GM12878 (cell line): ENCODE results near the gene KIR2DL3. TPM values are rescaled to one million over a fixed set of nuclear protein-coding genes. Genes with fewer than 3 reads are reported as not detected.

Source experiments
- ATAC-seq: fragments of 200-7000 bp; cut with Tn5 transposase; 3 replicates; pipeline ENCODE4 v1.9.1; 2020; ENCODE audit warnings: mild to moderate bottlenecking, moderate library complexity
- BruUV-seq: library from RNA; stranded (reverse); fragments of 400-500 nt; replicated peaks from 2 replicates; lab custom pipeline; 2021; lab: Mats Ljungman, UMichigan
- CTCF ChIA-PET: fragments of 300-600 bp; sonication (Branson Sonifier 250); formaldehyde crosslinking; extraction: SDS; loops from one replicate; lab custom pipeline; 2021; ENCODE audit warnings: inconsistent platforms; lab: Yijun Ruan, JAX
- POLR2A ChIA-PET: fragments of 350-600 bp; formaldehyde crosslinking; extraction: SDS; loops from one replicate; lab custom pipeline; 2021; ENCODE audit warnings: inconsistent platforms; lab: Charles Lee
- RAD21 ChIA-PET: fragments of 300-600 bp; sonication (Branson Sonifier 250); formaldehyde crosslinking; loops from one replicate; lab custom pipeline; 2023; ENCODE audit warnings: antibody characterized with exemption; ENCODE audit not compliant: unreplicated experiment; lab: Charles Lee
- SMC1A ChIA-PET: fragments of 300-600 bp; sonication (Branson Sonifier 250); formaldehyde crosslinking; loops from one replicate; lab custom pipeline; 2023; ENCODE audit not compliant: unreplicated experiment, uncharacterized antibody; lab: Charles Lee
- DNase-seq: peaks from one replicate; pipeline ENCODE4 v3.0.0-alpha.2; 2011; ENCODE audit warnings: low read depth, low spot score
- FAIRE-seq: peaks from 3 replicates; lab custom pipeline; 2011; peaks lifted over from hg19 to GRCh38; lab: Jason Lieb, UNC
- H2AFZ ChIP-seq: 2 replicates; pipeline ENCODE4 v1.6.0; 2011; ENCODE audit warnings: low read depth, low read length, control low read depth; ENCODE audit not compliant: control insufficient read depth
- H3K27ac ChIP-seq: 2 replicates; pipeline ENCODE4 v1.5.1; 2011; ENCODE audit warnings: control low read depth; ENCODE audit not compliant: control insufficient read depth, insufficient read depth
- H3K27me3 ChIP-seq, 2 experiments: replicated peaks in 1 of 2; 2 replicates each; pipeline versions ENCODE4 v1.6.0 to v1.6.1; 2011; ENCODE audit warnings: low read length in 1 of 2; ENCODE audit not compliant: control insufficient read depth in 2 of 2, insufficient read depth in 2 of 2
- H3K36me3 ChIP-seq, 2 experiments: 2 replicates each; pipeline ENCODE4 v1.5.1; 2011; ENCODE audit warnings: low read length in 1 of 2; ENCODE audit not compliant: control insufficient read depth in 2 of 2, insufficient read depth in 2 of 2
- H3K4me1 ChIP-seq: 2 replicates; pipeline ENCODE4 v1.6.1; 2011; ENCODE audit warnings: mild to moderate bottlenecking, low read length, moderate library complexity, mixed read lengths; ENCODE audit not compliant: control insufficient read depth, insufficient read depth
- H3K4me2 ChIP-seq: 2 replicates; pipeline ENCODE4 v1.6.0; 2011; ENCODE audit warnings: control low read depth; ENCODE audit not compliant: control insufficient read depth, insufficient read depth
- H3K4me3 ChIP-seq: fragments of 200-600 bp; sonication (generic); 2 replicates; pipeline ENCODE4 v1.5.1; 2016
- H3K79me2 ChIP-seq: 2 replicates; pipeline ENCODE4 v1.6.0; 2011; ENCODE audit warnings: low read length; ENCODE audit not compliant: control insufficient read depth, insufficient read depth
- H3K9ac ChIP-seq: 2 replicates; pipeline ENCODE4 v1.8.0; 2011; ENCODE audit warnings: low read length, control low read depth, mixed read lengths; ENCODE audit not compliant: control insufficient read depth, insufficient read depth
- H3K9me3 ChIP-seq: replicated peaks from 3 replicates; pipeline ENCODE4 v1.5.1; 2011; ENCODE audit warnings: mild to moderate bottlenecking, low read length; ENCODE audit not compliant: control insufficient read depth, insufficient read depth
- H4K20me1 ChIP-seq: 2 replicates; pipeline ENCODE4 v1.6.0; 2011; ENCODE audit not compliant: control insufficient read depth, insufficient read depth
- BHLHE40 ChIP-seq, 2 experiments: fragments of 450-650 bp in 1 of 2; IDR thresholded peaks; 2 replicates each; pipeline ENCODE4 v1.6.1; 2011 to 2017; ENCODE audit warnings: low read depth in 2 of 2, borderline replicate concordance in 1 of 2, improper control_type of control experiment in 1 of 2, low read length in 1 of 2, mild to moderate bottlenecking in 1 of 2
- CBX3 ChIP-seq: fragments of 200-600 bp; sonication (generic); IDR thresholded peaks from 2 replicates; pipeline ENCODE4 v1.6.1; 2016; ENCODE audit warnings: low read depth, borderline replicate concordance
- SMC3 ChIP-seq: IDR thresholded peaks from 2 replicates; pipeline ENCODE4 v1.6.1; 2011; ENCODE audit warnings: low read length, improper control_type of control experiment, borderline replicate concordance
- ZNF24 ChIP-seq: fragments of 450-650 bp; IDR thresholded peaks from 2 replicates; pipeline ENCODE4 v1.6.1; 2017; ENCODE audit warnings: antibody characterized with exemption, mild to moderate bottlenecking
- WGBS: methylation state at CpG from one replicate; pipeline ENCODE4 v1.1.6; 2016; ENCODE audit warnings: low lambda C conversion rate; ENCODE audit not compliant: insufficient replicate concordance, insufficient coverage; ENCODE audit errors: missing lambda C conversion rate; 5-methylcytosine and 5-hydroxymethylcytosine counted together
- in situ Hi-C: fragments of 300-500 bp; cut with MboI; formaldehyde crosslinking; loops from 9 replicates; pipeline ENCODE4 v1.14.3; 2018; ENCODE audit warnings: mixed read lengths
- intact Hi-C: fragments of 100-400 bp; cut with micrococcal nuclease; formaldehyde crosslinking; loops from one replicate; pipeline ENCODE4 v1.14.2; 2022; ENCODE audit not compliant: unreplicated experiment
- polyA plus RNA-seq, 11 experiments: library from polyadenylated mRNA; depleted of rRNA in 4 of 11; unstranded in 6 of 11; stranded (reverse) in 5 of 11; fragments of >200 nt; fragmentation: Nextera tagmentation in 4 of 11; fragmentation: Illumina TruSeq in 1 of 11; extraction: Ambion mirVana in 4 of 11; extraction: Trizol in 1 of 11; gene quantifications; 1 replicate in 1 of 11; 2 replicates in 10 of 11; pipeline versions ENCODE4 v1.2.1 to v1.2.3, GENCODE V29; 2011 to 2016; ENCODE audit warnings: inconsistent platforms in 2 of 11, missing spikeins in 2 of 11, low read depth in 1 of 11
- total RNA-seq, 4 experiments: library from RNA; depleted of rRNA in 3 of 4; stranded (reverse); fragments of >200 nt in 3 of 4; fragmentation: Illumina TruSeq in 1 of 4; extraction: Trizol in 1 of 4; gene quantifications; 2 replicates each; pipeline versions ENCODE4 v1.2.1 to v1.2.3, GENCODE V29; 2013 to 2021
- TF ChIP-seq, protein P1 (sequence below): IDR thresholded peaks from 2 replicates; pipeline ENCODE4 v1.6.1; 2011; ENCODE audit warnings: borderline replicate concordance, low read depth, mild to moderate bottlenecking, moderate library complexity, mixed read lengths, low read length; ENCODE audit not compliant: insufficient read depth; ENCODE audit errors: extremely low read length

The KIR2DL3 gene
- total and polyA plus RNA-seq, 10 of the 15 experiments (the other 5 are each of a cell fraction or from before 2014, with no cell fraction given) = 0.45 TPM; not detected in 9

GRCh38 chr19:54728167-54728566, 10.1 kb upstream of the KIR2DL3 start:
- Histone ChIP-seq H2AFZ (no peak overlapping the region), H3K9ac (no peak overlapping the region), H3K4me1 (no peaks in the 10 kb centered on the region), H3K4me2 (no peak overlapping the region), H3K27me3 (no peaks in the 10 kb centered on the region; a peak in 1 of 4 replicates), H3K9me3 (no peaks in the 10 kb centered on the region), H3K36me3 (no peaks in the 10 kb centered on the region), H3K27ac (no peak overlapping the region), H4K20me1 (no peaks in the 10 kb centered on the region), H3K79me2 (no peaks in the 10 kb centered on the region), H3K4me3 (no peak overlapping the region)
- DNase-seq = no peak
- ChIA-PET SMC1A (no interaction called here), RAD21 (no interaction called here), CTCF (no interaction called here), POLR2A (no interaction called here)
- TF ChIP-seq BHLHE40 (IDR thresholded peaks at IDR 0.05; ENCODE audit: borderline replicate concordance in 1 of 2, low read depth in 2 of 2, low read length in 1 of 2) = no peak
- TF ChIP-seq, protein P1, sequence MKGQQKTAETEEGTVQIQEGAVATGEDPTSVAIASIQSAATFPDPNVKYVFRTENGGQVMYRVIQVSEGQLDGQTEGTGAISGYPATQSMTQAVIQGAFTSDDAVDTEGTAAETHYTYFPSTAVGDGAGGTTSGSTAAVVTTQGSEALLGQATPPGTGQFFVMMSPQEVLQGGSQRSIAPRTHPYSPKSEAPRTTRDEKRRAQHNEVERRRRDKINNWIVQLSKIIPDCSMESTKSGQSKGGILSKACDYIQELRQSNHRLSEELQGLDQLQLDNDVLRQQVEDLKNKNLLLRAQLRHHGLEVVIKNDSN = no peak
- no peak for TF ChIP-seq CBX3
- TF ChIP-seq SMC3 = no peak
- no peak for TF ChIP-seq ZNF24
- intact Hi-C loops (no loop called here), in situ Hi-C loops (no loop called here)
- no TSS peak for BruUV-seq
- no peak for ATAC-seq
- WGBS = 0% methylated on average over 3 of the region's 3 CpGs
- no peak for FAIRE-seq
